ENCODE results near the gene MRPL41. TPM values are rescaled to one million over a fixed set of nuclear protein-coding genes. Genes with fewer than 3 reads are reported as not detected.
A peak's percentile ranks its signal among the peaks of the same experiment; 100 is the strongest.

The MRPL41 gene
- total RNA-seq, 1 donor from 2014 or later, result 10.3 TPM

- Histone ChIP-seq H3K27me3 (no peaks in the 10 kb centered on the region), H3K9me3 (ENCODE audit: low read depth) (no peaks in the 10 kb centered on the region), H3K4me1 (peaks cover 8% of the 10 kb centered on the region), H2AFZ (replicated peaks) (no peak overlapping the region), H3K36me3 (no peaks in the 10 kb centered on the region), H3K4me3 (peak overlapping the region; percentile 73), H3K4me2 (peak overlapping the region; percentile 99), H3K79me2 (ENCODE audit: low read depth) (peaks cover 32% of the 10 kb centered on the region), H4K20me1 (ENCODE audit: low read depth) (peaks cover 45% of the 10 kb centered on the region), H3K9ac (peak overlapping the region; percentile 57), H3K27ac (no peak overlapping the region), H3F3A (ENCODE audit: low read depth) (no peaks in the 10 kb centered on the region)
- H3K27ac Mint-ChIP-seq, result no peak overlapping the region
- no peak for TF ChIP-seq EZH2phosphoT487 (IDR thresholded peaks at IDR 0.05)
- TF ChIP-seq, protein P1, sequence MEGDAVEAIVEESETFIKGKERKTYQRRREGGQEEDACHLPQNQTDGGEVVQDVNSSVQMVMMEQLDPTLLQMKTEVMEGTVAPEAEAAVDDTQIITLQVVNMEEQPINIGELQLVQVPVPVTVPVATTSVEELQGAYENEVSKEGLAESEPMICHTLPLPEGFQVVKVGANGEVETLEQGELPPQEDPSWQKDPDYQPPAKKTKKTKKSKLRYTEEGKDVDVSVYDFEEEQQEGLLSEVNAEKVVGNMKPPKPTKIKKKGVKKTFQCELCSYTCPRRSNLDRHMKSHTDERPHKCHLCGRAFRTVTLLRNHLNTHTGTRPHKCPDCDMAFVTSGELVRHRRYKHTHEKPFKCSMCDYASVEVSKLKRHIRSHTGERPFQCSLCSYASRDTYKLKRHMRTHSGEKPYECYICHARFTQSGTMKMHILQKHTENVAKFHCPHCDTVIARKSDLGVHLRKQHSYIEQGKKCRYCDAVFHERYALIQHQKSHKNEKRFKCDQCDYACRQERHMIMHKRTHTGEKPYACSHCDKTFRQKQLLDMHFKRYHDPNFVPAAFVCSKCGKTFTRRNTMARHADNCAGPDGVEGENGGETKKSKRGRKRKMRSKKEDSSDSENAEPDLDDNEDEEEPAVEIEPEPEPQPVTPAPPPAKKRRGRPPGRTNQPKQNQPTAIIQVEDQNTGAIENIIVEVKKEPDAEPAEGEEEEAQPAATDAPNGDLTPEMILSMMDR (IDR thresholded peaks at IDR 0.05), result no peak
- TF ChIP-seq EZH2 (IDR thresholded peaks at IDR 0.05), result no peak
- peaks cover 24% of the 10 kb centered on the region for H3K4me1 Mint-ChIP-seq
- H3K4me3 Mint-ChIP-seq, result peak overlapping the region; percentile 91
- DNase-seq (ENCODE audit: low spot score), result no peak
- H3K27me3 Mint-ChIP-seq (ENCODE audit: insufficient read depth, low read depth), result peaks cover 2% of the 10 kb centered on the region
- peaks cover 12% of the 10 kb centered on the region for H3K36me3 Mint-ChIP-seq
- no peaks in the 10 kb centered on the region for H3K9me3 Mint-ChIP-seq
These were observed 37.2 kb downstream of the MRPL41 start for GRCh38 chr9:137588891-137589290.

- peaks cover 12% of the 10 kb centered on the region for H3K36me3 Mint-ChIP-seq
- H3K27ac Mint-ChIP-seq, result no peak overlapping the region
- Histone ChIP-seq H3K79me2 (ENCODE audit: low read depth) (peaks cover 32% of the 10 kb centered on the region), H3K36me3 (no peaks in the 10 kb centered on the region), H2AFZ (replicated peaks) (no peak overlapping the region), H4K20me1 (ENCODE audit: low read depth) (peaks cover 39% of the 10 kb centered on the region), H3K9ac (peak overlapping the region; percentile 57), H3K4me1 (peaks cover 8% of the 10 kb centered on the region), H3K4me2 (peak overlapping the region; percentile 99), H3K27ac (no peak overlapping the region), H3K4me3 (peak overlapping the region; percentile 73), H3F3A (ENCODE audit: low read depth) (no peaks in the 10 kb centered on the region), H3K9me3 (ENCODE audit: low read depth) (no peaks in the 10 kb centered on the region), H3K27me3 (no peaks in the 10 kb centered on the region)
- peak overlapping the region; percentile 91 for H3K4me3 Mint-ChIP-seq
- peaks cover 26% of the 10 kb centered on the region for H3K4me1 Mint-ChIP-seq
- H3K27me3 Mint-ChIP-seq (ENCODE audit: insufficient read depth, low read depth), result peaks cover 2% of the 10 kb centered on the region
- DNase-seq (ENCODE audit: low spot score), result peak; percentile 39
- no peaks in the 10 kb centered on the region for H3K9me3 Mint-ChIP-seq
- TF ChIP-seq, protein P1 (IDR thresholded peaks at IDR 0.05), result no peak
- TF ChIP-seq EZH2phosphoT487 (IDR thresholded peaks at IDR 0.05), result no peak
- no peak for TF ChIP-seq EZH2 (IDR thresholded peaks at IDR 0.05)
These were observed 37.9 kb downstream of the MRPL41 start for GRCh38 chr9:137589441-137590122.

GRCh38 chr9:137590123-137590468, 38.4 kb downstream of the MRPL41 start:
- DNase-seq (ENCODE audit: low spot score), result no peak
- Histone ChIP-seq H4K20me1 (ENCODE audit: low read depth) (peaks cover 34% of the 10 kb centered on the region), H2AFZ (replicated peaks) (no peak overlapping the region), H3K79me2 (ENCODE audit: low read depth) (peaks cover 32% of the 10 kb centered on the region), H3K4me1 (peaks cover 8% of the 10 kb centered on the region), H3K9me3 (ENCODE audit: low read depth) (no peaks in the 10 kb centered on the region), H3K9ac (no peak overlapping the region), H3K27ac (no peak overlapping the region), H3K36me3 (no peaks in the 10 kb centered on the region), H3K27me3 (no peaks in the 10 kb centered on the region), H3F3A (ENCODE audit: low read depth) (no peaks in the 10 kb centered on the region), H3K4me3 (peak overlapping the region; percentile 73), H3K4me2 (peak overlapping the region; percentile 99)
- peaks cover 10% of the 10 kb centered on the region for H3K36me3 Mint-ChIP-seq
- no peaks in the 10 kb centered on the region for H3K9me3 Mint-ChIP-seq
- no peak overlapping the region for H3K27ac Mint-ChIP-seq
- H3K4me1 Mint-ChIP-seq, result peaks cover 26% of the 10 kb centered on the region
- peaks cover 2% of the 10 kb centered on the region for H3K27me3 Mint-ChIP-seq (ENCODE audit: insufficient read depth, low read depth)
- H3K4me3 Mint-ChIP-seq, result no peak overlapping the region
- no peak for TF ChIP-seq EZH2 (IDR thresholded peaks at IDR 0.05)
- no peak for TF ChIP-seq EZH2phosphoT487 (IDR thresholded peaks at IDR 0.05)
- TF ChIP-seq, protein P1 (IDR thresholded peaks at IDR 0.05), result no peak

Measured in neural progenitor cell (in vitro differentiated cells).